GM21576 (cell line): Measurements from ENCODE around the gene CUTA.
A peak's percentile ranks its signal among the peaks of the same experiment; 100 is the strongest.

Experiments
- ATAC-seq: cut with Tn5 transposase; IDR thresholded peaks from one replicate; pipeline ENCODE4 v1.9.1; 2021; ENCODE audit warnings: mild to moderate bottlenecking, moderate library complexity; ENCODE audit not compliant: unreplicated experiment

The CUTA gene

GRCh38 chr6:33439956-33440648 lies 22.2 kb upstream of the CUTA start:
- ATAC-seq, result no peak

DNA sequence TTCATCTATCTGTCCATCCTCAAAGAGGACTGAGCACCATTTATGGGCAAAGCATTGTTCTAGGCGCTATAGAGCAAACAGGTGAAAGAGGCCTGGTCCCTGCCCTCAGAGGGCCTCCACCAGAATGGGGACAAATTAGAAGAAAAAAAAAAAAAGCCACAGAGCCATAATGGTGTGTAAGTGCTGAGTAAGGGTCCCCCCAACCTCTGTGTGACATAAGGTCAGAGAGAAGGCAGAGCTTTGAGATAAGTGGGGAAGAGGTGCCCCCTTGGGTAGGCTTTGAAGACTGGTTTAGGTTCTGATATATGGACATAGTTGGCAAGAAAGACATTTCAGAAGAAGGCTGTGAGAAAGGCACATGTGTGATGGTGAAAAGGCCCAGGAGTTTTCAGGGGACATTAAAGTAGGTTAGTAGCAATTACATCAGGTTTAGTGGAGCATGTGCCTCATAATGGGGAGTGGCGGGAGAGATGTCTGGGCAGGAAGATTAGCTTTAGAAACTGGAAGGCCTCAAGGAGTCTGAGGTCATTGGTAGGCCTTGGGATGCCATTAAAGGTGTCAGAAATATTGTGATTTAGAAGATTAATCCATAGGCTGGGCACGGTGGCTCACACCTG lies 21.2 kb upstream of the CUTA start:
- ATAC-seq, result no peak

GRCh38 chr6:33437666-33438065 lies 19.8 kb upstream of the CUTA start:
- ATAC-seq, result no peak

DNA sequence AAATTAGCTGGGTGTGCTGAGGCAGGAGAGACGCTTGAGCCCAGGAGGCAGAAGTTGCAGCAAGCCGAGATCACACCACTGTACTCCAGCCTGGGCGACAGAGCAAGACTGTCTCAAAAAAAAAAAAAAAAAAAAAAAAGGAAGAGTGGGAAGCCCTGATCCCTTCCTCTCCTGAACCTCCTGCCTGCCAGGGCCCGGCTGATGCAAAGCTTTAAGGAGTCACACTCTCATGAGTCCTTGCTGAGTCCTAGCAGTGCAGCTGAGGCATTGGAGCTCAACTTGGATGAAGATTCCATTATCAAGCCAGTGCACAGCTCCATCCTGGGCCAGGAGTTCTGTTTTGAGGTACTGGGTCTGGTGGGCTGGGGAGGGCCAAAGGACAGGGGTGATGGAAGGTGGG lies 17.1 kb upstream of the CUTA start:
- ATAC-seq, result no peak

DNA sequence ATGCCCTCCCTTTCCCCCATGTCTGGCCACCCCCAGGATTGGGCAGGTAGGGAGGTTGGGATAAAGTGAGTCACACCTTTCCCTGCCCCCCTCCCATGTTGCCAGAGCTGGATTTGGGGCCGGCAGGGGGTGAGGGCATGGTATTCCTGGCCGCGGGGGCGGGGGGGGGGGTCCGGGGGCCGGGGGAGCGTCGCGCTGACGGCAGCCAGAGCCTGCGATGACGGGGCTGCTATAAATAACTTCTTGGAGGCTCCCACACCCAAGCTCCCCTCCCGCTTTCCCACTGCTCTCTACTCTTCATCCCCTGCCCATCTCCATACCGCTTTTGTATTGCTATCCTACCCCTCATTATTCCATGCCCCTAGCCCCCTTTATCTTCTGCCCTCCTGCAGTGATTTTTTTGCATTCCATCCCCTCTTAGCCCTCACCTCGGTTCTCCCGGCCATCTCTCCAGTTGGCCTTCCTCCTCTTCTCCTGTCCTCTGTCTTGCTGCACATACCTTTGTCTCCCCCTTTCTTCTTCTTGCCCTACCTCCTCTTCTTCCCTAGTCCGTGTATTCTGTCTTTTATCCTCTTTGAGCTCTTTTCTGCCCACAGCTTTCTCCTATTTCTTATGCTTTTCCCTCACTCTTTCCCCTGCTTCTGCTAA lies 15.8 kb upstream of the CUTA start:
- ATAC-seq, result no peak

- ATAC-seq, result no peak
Observed at GRCh38 chr6:33433001-33433543, 15.2 kb upstream of the CUTA start.

DNA sequence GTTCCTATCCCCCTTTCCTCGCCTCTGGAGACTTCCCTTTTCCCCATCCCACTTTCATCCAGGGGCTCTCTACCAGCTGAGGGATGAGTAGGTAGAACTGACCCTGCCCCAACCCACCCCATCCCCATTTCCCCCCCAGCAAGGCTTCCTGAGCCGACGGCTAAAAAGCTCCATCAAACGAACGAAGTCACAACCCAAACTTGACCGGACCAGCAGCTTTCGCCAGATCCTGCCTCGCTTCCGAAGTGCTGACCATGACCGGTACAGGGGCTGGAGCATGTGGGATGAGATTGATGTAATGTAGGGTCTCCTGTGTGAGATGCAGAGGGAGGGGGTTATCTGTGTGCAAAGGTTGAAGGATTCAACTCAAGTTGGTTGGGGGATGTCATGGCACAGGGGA lies 14.6 kb upstream of the CUTA start:
- no peak for ATAC-seq

- ATAC-seq, result no peak
Observed at GRCh38 chr6:33431880-33432541, 14.1 kb upstream of the CUTA start.

DNA sequence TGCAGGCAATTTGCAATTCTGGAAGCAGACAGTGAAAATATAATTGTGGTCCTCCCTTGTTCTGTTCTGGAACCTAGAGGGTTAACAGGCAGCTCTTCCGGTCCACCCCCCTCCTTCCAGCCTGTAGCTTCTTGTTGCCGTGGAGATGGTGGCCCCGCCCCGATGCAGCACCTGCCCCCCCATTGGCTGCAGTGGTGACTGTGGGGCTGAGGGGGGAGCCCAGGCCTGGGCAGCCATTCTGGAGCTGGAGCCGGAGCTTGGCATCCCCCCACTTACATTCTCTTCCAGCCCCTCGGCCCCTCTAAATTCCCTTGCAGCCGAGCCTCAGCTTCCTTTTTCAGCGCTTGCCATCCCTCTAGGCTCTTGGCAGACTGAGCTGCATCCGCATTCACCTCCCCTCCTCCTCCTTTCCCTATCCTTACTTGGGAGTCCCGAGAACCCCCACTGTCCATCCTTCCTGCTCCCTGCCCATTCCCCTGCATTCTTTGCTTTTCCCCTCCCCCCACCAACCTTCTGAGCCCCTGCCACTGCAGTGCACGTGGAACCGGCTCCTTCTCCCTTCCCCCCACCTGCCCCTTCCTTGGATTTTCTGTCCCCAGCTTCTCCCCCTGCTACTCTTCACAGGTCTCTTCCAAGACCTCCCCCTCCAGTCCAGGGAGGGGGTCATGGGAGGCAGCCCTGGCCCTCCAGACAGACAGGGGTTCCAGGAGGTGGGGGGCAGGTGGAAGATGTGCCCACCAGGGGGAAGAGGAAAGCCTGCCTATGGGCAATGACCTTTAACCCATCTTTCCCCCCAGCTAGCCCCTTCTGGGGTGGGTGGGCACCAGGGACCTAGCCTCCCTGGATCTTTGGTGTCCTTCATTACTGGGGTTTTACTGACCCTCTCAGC lies 13.3 kb upstream of the CUTA start:
- ATAC-seq, result no peak

DNA sequence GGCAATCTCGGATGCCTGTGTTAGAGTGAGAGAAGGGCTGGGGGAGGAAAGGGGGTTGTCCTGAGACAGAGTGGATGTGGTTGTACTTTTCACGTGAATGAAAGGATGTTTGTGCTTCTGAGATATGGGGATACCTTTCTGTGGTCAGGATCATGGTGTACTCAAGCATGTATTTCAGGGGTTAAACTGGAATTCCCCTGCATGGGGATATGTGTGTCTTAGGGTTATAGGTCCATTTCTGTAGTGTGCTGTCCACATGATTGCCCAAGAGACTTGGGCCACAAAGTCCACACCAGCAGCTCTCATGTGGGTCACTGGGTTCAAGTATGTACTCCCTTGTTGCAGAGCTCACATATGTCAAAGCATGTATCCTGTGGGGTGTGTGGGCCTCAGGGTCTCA lies 12.4 kb upstream of the CUTA start:
- no peak for ATAC-seq

GRCh38 chr6:33429750-33430052 lies 11.8 kb upstream of the CUTA start:
- ATAC-seq, result no peak

DNA sequence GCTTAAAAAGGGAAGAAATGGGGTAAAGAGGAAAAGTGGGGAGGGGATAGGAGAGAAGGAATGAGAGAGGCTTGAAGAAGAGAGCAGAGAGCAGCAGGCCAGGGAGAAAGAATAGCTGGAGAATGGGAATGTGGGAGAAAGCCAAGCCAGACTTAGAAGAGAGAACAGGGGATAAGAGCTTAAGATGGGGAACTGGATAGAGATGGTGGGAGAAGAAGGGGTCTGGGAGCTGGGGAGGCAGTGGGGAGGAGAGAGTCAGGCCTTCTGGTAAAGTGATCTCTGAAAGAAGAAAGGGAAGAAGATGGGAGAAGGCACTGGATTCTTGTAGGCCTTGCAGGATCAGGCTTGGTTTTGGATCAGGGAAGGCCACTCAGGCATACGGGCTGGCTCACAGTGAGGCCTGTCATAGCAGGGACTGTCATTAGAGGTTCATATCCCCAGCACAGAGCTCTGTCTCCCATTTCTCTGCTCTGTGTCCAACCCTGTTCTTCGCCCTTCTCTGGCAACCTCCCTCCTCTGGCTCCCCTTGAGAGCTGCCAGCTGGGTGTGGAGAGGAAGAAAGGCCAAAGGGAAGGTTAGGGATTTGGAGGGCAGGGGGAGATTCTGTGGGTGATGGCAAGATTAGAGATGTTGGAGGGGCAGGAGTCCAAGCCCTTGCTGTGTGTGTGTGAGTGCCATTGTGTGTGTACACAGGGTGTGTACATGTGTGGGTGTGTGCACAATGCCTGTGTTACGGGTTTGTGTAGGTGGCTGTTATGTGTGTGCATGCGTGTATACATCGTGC lies 11.3 kb upstream of the CUTA start:
- ATAC-seq, result no peak

- no peak for ATAC-seq
Observed at GRCh38 chr6:33428224-33428965, 10.5 kb upstream of the CUTA start.

DNA sequence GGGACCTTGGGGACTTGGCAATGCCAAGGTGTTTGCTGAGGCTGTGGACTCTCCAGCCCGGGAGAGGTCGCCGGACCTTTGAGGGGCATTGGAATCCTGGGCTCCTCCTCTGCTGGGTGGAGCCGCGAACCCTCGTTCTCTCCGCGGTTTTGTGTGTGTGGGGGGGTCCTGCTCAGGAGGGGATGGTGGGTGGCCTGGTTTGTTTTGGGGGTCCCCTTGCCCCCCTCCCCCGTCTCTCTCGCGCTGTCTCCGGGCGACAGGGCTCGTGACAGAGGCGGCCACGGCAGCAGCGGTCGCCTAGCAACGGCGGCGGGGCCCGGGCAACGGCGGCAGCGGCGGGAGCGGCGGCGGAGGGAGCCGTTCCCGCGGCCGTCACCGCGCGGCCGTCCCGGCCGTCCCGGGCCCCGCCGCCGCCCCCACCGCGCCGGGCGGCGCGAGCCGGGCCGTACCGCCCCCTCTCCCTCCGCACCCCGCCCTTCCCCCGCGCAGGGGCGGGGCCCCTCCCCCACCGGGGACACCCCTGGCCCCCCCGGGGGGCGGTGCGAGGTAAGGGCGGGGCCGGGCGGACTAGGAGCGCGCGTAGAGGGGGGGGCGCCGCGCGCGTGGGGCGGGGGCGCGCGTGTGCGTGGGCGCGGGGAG lies 9.8 kb upstream of the CUTA start:
- ATAC-seq, result no peak

- ATAC-seq, result no peak
Observed at GRCh38 chr6:33426590-33427511, 8.9 kb upstream of the CUTA start.

DNA sequence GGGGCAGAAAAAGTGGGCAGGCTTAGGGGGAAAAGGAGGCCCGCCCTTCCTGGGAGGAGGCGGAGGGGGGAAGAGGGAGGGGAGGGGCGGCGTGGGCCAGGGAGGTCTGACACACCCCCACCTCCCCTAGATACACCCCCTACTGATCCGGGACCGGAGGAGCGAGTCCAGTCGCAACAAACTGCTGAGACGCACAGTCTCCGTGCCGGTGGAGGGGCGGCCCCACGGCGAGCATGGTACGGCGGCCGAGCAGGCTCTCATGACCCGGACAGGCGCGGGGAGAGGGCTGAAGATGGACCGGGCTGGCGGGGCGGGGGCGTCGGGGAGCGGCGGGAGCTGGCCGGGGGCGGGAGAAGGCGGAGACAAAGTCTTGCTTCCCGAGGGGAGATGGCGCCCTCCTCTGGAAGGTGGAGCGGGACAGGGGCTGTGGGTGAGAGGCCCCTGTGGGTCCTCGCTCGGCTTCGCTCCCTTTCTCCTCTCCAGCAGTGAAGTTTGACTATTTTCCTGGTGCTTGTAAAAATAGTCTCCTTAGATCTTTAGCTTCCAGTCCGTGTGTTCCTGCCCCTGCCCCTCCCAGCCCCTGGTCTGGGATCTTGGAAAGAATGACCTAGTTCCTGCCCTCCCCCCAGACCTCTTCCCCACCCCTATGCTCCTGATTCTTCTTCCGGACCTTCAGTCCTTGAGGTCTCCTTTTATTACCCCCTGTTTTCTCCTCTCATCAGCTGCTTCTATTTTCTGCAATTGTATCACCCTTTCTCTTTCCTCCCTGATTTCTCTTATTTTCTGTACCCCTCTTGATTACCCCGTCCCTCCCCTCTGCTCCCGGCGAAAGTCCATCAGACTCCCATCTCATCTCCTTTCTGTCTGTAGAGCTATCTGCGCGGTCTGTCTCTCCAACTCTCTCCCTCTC lies 8.0 kb upstream of the CUTA start:
- peak; percentile 39 for ATAC-seq
